Activated CD8-positive, alpha-beta memory T cell treated with anti-CD3 and anti-CD28 coated beads, Interleukin-2, amount 50 U/mL, for 48 hours (primary cell): Measurements from ENCODE around the gene GPD1.

Source experiments
- DNase-seq: peaks from one replicate; pipeline ENCODE4 v3.0.0-alpha.2; 2020

The GPD1 gene

DNA sequence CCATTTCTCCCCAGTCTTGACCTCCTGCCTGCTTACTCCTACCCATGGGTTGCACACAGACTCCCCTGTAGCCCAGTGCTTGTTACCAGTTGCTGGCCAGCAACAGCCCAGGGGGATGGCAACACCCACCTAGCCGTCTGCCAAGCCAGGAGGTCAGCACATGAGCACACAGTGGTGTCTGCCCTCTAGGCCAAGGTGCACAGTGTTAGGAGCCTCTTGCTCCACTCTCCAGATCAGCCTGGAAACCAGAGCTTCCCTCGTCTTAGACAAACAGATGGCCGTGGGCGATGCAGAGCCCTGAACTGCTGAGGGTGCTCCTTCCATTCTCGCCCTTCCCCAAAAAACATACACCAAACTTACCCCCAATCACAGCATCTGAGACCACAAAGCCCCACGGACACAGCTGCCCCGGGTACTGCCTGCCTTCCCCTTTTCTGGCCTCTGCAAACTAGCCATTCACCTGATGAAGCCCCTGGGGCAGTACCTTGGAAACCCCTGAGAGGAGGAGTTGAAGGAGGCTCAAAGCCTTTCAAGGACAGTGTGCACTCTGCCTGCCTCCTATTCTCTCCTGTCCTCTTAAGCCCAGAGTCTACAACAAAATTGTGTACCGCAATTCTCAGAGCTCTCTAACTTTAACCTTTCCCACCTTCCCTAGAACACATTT is 1.0 kb upstream of the GPD1 start:
- DNase-seq, result no peak

DNA sequence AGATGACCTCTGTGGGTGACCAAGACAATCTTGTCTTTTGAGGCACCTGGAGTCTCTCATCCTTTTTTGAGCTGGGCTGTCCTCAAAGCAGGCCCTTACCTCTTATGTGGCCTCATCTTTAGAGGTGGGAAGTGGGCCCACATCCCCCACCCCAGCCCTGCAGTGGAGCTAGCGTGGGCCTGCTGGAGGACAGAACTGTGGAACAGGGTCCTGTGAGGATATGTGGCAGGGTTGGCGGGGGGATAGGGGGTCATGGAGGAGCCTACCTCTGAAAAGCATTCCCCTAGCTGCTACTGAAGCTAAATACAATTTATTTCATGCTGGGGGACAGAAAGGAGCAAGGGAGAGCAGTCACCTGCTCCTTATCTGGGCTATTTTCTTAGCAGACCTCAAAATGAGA is 457 bp upstream of the GPD1 start:
- DNase-seq, result no peak

DNA sequence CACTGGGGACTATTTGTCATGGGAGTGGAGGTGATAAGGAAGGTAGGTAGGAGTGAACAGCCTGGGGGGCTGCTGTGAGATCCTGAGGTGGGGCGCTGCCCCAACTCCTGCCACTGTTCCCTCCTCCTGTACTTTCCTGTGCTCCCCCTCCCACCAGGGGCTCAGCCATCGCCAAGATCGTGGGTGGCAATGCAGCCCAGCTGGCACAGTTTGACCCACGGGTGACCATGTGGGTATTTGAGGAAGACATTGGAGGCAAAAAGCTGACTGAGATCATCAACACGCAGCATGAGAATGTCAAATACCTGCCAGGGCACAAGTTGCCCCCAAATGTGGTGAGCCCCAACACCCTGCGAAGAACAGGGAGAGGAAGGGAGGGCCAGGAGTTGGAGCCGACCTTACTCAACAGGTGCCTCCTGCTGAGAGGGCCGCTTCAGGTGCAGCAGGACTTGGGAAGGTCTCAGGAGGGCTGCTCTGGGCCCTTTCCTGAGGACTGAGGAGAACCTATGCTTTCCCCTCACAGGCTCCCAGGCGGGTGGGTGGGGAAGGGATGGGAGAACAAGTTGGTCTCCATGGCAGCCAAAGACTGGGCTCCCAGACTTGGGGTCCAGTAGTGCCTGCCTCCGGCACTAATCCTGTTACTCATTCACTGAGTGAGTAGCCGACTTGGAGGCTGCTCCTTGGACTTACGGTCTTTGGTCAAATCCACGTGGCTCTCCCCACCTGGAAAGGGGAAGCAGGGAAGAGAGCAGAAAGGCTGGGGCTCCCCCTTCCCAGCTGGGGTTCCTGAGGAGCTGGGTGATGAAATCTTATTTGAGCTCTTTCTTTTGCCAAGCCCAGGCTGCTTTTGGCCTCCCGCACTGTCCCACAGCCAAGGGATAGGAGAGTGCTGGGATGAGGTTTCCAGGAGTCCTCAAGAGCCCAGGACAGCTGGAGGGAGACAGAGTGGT is 884 bp downstream of the GPD1 start:
- DNase-seq, result no peak

DNA sequence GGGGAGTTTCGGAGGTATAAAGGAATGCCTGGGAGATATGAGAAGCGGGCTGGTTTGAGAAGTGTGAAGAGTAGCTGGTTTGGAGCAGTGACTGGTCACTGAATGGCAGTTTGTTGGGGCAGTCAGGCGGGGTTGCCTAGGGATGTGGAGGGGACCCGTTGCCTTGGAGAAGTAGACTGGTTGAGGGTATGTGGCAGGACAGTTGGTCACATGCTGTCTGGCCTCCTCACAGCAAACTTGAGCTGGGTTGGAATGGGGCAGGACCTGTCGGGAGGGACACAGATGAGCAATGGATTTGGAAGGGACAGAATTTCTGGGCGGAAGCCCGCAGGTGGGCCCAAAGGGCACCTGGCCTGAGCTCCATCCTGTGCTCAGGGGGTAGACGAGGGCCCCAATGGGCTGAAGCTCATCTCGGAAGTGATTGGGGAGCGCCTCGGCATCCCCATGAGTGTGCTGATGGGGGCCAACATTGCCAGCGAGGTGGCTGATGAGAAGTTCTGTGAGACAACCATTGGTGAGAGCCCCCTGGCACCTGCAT is 2.2 kb downstream of the GPD1 start:
- DNase-seq, result no peak

DNA sequence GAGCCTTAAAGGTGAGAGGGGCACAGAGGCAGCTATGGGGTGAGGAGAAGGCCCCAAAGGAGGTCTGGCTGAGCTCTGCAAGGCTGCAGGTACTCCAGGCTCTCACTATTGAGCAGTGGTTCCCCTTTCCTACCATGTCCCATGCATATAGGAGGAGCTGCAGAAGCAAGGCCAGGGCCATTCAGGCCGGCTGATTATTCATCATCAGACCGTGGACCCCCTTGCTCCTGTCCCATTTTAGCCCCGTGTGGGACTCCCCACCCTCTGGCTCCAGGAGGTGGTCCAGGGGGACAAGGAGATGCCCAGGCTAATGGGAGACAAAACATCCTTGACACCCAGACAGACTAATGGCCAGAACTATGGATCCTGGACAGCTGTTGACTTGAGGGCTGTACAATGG is 3.1 kb downstream of the GPD1 start:
- no peak for DNase-seq

DNA sequence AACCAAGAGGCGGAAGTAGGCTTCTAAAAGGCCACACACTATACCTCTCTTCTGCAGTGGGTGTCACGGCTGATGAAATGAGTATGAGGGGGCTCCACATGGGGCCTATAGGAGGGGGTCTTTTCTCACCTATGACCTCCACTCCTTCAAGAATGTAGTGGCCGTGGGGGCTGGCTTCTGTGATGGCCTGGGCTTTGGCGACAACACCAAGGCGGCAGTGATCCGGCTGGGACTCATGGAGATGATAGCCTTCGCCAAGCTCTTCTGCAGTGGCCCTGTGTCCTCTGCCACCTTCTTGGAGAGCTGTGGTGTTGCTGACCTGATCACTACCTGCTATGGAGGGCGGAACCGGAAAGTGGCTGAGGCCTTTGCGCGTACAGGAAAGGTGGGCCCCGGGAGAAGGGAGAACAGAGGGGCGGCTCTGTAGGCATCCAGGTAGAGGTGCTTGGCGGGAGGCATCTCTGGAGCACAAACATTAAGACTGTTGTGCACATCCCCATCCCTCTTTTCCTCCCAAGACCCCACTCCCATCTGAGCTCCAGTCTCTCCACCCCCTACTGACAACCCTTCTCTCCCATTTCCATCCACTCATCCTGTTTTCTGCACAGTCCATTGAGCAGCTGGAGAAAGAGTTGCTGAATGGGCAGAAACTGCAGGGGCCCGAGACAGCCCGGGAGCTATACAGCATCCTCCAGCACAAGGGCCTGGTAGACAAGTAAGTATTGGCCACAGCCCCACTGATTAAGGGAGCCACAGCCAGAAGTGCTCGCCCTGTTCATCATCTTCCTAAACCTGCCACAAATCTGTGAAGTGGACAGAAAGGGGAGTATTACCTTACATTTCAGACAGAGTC is 3.8 kb downstream of the GPD1 start:
- DNase-seq, result no peak

DNA sequence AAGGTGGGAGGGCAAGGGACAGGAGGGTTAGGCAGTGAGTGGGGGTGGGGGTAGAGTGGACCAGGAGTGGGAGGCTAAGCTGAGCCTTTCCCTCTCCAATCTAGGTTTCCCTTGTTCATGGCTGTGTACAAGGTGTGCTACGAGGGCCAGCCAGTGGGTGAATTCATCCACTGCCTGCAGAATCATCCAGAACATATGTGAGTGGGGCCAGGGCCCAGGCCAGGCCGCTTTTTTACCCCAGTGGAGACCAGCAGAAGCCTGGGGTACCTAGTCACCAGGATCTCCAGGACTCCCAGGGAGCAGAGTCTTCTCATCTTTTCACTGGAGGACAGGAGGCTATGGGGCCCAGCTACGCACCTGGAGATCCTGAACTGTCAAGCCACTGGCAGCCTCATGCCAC is 5.5 kb downstream of the GPD1 start:
- DNase-seq, result no peak

DNA sequence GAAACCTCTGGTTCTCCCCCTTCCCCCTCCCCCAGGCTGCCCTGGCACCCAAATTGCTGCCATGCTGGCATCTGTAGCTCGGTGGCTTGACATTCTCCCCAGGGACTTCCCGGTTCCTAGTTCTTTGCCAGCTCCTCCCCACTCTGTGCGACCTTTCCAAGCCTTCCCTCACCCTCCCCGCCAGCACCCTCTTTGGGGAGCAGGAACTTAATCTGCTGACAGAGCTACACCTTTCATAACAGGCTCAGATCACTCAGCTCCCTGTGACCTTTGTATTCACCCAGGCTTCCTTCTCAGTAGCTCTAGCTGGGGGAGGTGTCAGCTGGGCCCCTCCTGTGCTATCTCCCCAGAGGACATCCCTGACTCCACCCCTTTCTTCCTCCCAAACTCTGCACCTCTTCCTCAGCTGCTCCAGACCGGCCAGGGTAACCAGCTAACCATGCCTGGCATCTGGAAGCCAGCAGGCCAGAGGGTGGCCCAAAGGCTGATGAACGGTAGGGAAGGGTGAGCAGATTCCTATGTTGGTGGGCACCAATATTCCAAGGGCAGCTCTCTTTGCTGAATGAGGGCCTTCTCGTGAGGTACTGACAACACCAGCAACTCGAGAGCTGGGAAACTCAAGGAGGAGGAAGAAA is 6.4 kb downstream of the GPD1 start:
- no peak for DNase-seq

DNA sequence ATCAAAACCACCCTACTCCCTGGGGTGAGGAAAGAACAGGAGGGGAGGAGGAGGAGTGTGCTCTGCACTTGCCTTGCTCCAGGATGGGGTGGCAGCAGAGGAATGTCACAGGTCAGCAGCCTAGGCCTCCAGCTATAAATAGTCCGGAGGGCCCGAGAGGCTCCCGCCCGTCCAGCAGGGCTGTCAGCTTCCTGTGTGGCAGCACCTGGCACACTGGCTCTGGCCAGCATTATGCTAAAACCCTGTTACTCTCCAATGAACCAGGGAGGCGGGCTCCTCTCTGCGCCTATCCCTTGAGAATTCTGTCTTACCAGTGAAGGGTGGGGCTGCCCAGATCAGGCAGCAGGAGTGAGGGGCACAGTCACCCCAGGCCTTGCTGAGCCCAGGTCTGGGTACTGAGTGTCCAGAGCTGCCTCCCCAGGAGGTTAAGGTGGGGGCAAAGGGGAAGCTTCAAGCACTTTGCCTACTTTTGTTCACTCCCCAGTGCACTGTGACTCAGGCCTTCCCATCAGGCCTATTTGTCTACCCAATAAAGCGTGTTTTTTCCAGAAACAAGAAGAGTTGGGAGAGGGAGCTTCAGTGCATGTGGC is 7.0 kb downstream of the GPD1 start:
- DNase-seq, result no peak

DNA sequence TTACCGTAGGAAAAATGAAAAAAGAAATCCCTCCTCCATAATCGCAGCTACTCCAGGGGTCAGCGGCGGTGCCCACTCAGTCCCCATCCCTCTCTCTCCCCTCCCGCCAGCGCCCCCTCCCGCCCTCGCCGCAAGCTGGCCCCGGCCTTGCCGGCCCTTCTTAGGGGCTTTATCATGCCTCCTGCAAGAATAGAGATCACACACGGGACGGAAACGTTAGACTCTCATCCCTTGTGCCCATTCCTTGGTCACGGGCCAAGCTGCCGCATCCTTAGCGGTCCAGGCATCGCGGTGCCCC is 7.5 kb downstream of the GPD1 start:
- no peak for DNase-seq

DNA sequence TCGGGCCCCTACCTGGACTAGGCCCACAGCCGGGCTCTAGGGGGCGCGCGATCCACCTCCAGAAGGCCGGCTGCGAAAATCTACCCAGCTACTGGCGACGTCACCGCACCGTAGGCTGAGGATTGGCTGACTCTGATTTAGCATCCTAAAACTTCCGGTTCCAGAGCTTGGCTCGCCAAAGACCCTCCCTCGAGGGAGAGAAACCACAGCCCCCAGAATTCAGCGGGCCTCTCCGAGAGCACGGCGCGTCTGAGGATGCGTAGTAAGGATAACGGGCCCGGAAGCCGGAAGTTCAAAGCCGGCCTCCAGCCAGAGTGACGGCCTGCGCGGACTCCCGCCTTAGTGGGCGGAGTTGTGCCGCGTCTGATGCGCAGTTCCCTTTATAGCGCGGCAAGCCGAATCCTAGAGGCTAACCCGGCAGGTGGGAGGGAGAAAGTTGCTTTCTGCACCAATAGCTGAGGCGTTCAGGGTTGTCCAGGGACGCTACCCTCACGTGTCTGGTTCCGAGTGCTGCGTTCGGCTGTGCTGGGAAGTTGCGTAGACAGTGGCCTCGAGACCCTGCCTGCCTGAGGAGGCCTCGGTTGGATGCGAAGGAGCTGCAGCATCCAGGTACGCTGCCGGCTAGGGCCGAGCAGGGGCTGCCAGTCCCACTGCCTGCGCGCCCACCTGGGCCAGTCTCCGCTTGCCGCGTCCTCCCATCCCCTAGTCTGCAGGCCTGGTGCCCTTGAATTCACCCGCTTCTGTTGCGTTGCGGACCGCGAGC is 8.1 kb downstream of the GPD1 start, which contains the start of gene COX14:
Gene COX14 (plus strand): TSS at position 544 of the 763 bp plus-strand sequence. CDS start 7,808 bp downstream, outside the sequence.
- DNase-seq, result peak; percentile 100

DNA sequence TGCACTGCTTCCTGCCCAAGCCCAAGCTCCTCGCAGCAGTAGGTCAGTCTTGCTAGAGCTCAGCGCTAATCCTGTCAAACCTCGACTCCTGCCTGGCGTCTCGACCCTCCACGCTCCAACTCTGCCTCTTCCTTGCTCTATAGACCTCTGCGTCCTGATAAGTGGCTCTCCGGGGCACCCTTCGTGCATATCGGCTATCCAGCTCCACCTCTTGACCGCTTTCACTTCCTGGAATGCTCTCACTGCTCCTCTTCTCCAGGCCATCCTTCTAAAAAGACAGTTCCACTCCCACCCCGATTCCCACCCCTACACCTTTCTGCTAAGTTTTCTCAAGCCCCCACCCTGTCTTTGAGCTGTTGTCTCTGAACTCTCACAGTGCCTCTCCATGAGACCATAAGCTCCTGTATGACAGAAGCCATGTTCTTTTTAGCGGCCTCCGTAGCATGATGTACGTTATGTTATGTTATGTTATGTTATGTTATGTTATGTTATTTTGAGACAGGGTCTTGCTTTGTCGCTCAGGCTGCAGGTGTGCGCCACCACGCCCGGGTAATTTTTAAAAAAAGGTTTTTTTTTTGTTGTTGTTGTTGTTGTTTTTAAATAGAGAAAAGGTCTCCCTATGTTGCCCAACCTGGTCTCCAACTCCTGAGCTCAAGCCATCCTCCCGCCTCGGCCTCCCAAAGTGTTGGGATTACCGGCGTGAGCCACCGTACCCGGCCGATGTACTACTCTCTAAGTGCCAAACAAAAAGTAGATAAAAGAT is 8.8 kb downstream of the GPD1 start:
- no peak for DNase-seq

DNA sequence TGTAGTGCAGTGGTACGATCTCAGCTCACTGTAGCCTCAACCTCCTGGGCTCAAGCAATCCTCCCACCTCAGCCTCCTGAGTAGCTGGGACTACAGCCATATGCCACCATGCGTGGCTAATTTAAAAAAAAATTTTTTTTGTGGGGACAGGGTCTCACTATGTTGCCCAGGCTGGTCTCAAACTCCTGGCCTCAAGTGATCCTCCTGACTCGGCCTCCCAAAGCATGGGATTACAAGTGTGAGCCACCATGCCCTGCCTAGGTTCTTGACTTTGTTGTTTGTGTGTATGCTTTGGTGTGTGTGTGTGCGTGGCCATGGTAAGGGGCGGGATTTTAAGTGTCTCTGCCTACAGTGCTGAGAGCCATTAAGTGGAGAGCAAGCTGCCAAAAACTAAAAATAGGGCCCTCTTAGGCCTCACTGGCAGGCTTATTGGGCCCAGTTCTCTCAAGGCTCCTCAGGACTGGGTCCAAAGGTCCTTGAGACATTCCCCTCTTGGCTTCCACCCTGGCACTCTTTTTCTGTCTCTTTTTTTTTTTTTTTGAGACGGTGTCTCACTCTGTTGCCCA is 13.3 kb downstream of the GPD1 start:
- no peak for DNase-seq

DNA sequence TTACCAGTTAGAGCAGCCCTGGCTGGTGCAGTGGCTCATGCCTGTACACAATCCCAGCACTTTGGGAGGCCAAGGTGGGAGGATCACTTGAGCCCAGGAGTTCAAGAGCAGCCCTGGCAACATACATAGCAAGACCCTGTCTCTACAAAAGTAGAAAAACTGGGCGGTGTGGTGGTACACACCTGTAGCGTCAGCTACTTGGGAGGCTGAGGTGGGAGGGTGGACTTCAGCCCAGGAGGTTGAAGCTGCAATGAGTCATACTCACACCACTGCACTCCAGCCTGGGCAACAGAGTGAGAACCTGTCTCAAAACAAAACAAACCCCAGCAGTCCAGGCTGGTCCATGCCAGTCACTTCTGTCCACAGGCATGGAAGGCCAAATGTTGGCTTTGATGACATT is 15.6 kb downstream of the GPD1 start:
- no peak for DNase-seq

DNA sequence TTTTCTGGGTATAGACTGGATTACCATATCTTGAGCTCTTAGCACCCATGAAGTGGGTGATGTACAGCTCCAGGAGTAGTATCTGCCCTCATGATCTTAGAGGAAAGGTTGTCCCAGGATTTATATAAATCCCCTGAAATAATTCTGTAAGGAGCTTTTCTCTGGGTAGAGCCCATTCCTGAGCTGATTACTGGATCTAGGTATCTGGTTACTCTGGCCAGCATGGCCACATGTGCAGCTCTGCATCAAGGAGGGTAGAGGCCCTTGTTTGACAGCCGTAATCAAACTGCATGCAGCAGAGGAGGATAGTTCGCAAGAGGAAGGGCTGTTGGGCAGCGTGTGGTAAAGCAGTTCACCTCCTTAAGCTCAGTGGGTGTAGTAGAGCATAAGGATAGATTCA is 16.7 kb downstream of the GPD1 start:
- DNase-seq, result peak; percentile 34

DNA sequence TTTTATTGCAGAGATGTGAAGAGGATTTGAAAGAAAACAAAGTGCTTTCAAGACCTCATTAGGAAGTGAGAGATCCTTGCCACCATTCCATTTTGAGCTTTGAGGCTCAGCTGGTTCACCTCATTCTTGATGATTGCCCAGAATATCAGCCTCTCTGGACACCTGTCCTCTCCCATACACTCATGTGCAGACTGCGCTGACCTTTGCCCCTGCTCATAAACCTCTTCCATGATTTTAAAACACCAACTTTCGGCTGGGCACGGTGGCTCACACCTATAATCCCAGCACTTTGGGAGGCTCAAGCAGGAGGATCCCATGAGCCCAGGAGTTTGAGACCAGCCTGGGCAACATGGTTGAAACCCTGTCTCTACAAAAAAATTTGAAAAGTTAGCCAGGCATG is 17.1 kb downstream of the GPD1 start:
- DNase-seq, result peak; percentile 47

DNA sequence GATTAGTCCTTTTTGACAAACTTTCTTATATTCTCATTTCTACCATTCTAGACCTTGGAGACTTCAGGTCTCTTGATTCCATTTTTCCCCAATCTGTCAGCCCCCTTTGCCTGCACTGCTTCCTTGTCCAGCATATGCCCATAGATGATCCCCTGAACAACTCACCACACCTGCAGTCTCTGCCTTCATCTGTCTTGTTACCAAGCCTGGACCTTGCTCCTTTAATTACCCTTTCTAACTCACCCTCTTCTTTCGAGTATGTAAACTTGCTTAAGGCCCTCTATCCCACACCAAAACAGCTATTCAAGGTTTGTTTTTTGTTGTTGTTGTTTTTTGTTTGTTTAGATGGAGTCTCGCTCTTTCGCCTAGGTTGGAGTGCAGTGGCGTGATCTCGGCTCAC is 17.8 kb downstream of the GPD1 start:
- DNase-seq, result no peak

DNA sequence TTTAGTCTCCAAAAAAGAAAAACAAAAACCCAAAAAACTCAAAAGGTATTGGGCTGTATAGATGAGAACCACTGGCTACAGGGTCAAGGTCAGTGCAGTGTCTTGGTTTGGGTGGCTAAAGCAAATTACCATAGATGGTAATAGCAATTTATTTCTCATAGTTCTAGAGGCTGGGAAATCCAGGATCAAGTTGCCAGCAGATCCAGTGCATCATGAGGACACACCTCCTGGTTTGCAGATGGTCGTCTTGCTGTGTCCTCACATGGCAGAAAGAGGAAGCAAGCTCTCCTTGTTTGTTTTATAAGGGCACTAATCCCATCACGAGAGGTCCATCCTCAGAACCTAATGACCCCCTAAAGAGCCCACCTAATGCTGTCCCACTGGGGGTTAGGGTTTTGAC is 19.4 kb downstream of the GPD1 start:
- DNase-seq, result no peak

DNA sequence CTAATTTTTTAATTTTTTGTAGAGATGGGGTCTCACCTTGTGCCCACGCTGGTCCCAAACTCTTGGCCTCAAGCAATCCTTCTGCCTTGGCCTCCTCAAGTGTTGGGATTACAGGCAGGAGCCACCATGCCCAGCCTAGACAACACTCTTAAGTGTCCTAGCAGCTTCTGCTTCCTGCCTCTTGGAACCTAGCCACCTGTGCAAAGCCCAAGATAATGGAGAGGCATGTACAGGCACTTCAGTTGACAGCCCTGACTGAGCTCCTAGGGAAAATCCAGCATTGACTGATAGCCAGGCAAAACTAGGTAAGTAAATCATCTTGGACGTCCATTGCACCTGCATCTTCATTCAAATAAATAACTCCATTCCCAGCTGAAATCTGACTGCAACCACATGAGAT is 23.7 kb downstream of the GPD1 start:
- DNase-seq, result peak; percentile 47

DNA sequence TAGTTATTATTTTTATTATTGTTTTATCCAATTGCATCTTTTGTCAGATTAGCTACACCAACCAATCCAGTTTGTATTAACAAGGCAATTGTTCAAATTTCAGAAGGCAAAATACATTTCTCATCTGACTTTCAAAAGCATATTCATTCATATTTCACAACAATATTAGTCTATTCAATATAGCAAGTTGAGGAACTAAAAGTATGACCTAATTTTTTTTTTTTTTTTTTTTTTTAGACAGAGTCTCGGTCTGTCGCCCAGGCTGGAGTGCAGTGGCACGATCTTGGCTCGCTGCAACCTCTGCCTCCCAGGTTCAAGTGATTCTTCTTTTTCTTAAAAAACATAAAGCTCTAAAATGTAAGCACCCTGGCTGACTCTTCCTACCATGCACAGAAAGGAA is 25.5 kb downstream of the GPD1 start:
- DNase-seq, result no peak
